ENCODE results near the gene TK2. TPM values are rescaled to one million over a fixed set of nuclear protein-coding genes. Genes with fewer than 3 reads are reported as not detected.

TK2 gene
- total RNA-seq, 1 experiment from 2014 or later: 23.6 TPM

GRCh38 chr16:66481081-66481942, 68.6 kb downstream of the TK2 start:
- no peak for DNase-seq (ENCODE audit: low read depth, low spot score)
- in situ Hi-C loops (cut with HindIII; ENCODE audit: low pct_unique_long_range_greater_than_20kb, low sequenced_read_pairs): no loop called here

- in situ Hi-C loops (cut with HindIII; ENCODE audit: low pct_unique_long_range_greater_than_20kb, low sequenced_read_pairs): no loop called here
- no peak for DNase-seq (ENCODE audit: low read depth, low spot score)
Measured at GRCh38 chr16:66480265-66481080, 69.4 kb downstream of the TK2 start.

- in situ Hi-C loops (cut with HindIII; ENCODE audit: low pct_unique_long_range_greater_than_20kb, low sequenced_read_pairs): no loop called here
Measured at GRCh38 chr16:66479661-66480264, 70.2 kb downstream of the TK2 start.

GRCh38 chr16:66478733-66479511, 71.0 kb downstream of the TK2 start:
- in situ Hi-C loops (cut with HindIII; ENCODE audit: low pct_unique_long_range_greater_than_20kb, low sequenced_read_pairs): no loop called here
- peak; percentile 80 for DNase-seq (ENCODE audit: low read depth, low spot score)

More at GRCh38 chr16:66479661-66480264, 70.2 kb downstream of the TK2 start:
- DNase-seq (ENCODE audit: low read depth, low spot score): no peak

DNA sequence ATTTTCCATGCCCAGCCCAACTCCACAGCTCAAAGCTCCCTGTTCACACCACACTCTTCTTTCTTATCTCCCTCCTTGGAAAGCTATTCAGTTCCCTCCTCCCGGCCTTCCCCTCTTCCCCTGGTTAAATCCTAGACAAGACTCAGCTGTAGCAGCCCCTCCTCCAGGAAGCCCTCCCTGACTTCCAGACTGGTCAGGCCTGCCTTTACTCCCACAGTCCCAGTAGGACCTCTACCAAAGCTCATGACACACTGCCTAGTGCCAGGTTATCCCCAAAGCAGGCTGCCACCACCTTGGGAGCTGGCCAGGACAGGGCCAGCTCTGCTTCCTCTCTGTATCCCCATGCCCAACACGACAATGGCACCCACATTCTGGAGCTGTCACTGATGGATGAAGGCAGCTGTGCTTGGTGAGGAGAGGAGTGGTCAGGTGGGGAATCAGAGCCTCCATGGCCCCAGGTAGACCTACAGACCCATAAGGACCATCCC, 72.8 kb downstream of the TK2 start:
- DNase-seq (ENCODE audit: low read depth, low spot score): no peak
- in situ Hi-C loops (cut with HindIII; ENCODE audit: low pct_unique_long_range_greater_than_20kb, low sequenced_read_pairs): no loop called here

GRCh38 chr16:66476328-66477027, 73.4 kb downstream of the TK2 start:
- peak; percentile 43 for DNase-seq (ENCODE audit: low read depth, low spot score)
- in situ Hi-C loops (cut with HindIII; ENCODE audit: low pct_unique_long_range_greater_than_20kb, low sequenced_read_pairs): no loop called here

GRCh38 chr16:66475232-66475631, 74.7 kb downstream of the TK2 start:
- DNase-seq (ENCODE audit: low read depth, low spot score): no peak
- in situ Hi-C loops (cut with HindIII; ENCODE audit: low pct_unique_long_range_greater_than_20kb, low sequenced_read_pairs): no loop called here

DNA sequence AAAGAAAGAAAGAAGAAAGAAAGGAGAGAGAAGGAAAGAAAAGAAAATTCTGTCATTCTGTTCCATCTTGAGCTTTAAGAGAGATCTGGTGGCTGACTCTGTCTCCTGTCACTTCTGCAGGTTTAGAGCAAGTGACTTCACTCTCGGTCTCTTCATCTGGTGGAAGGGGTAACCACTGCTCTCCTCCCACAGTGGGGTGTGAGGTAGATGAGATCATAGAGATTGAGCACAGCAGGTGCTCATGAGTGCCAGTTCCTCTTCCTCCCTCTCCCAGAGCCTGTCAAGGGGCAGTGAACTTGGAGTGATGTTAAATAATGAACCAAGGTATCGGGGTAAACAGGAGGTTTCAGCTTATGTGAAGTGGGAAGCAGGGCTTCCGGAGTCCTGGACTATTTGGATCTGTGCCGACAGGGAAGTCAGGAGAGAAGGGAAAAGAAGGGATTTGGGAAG, 75.1 kb downstream of the TK2 start:
- DNase-seq (ENCODE audit: low read depth, low spot score): no peak
- in situ Hi-C loops (cut with HindIII; ENCODE audit: low pct_unique_long_range_greater_than_20kb, low sequenced_read_pairs): no loop called here

DNA sequence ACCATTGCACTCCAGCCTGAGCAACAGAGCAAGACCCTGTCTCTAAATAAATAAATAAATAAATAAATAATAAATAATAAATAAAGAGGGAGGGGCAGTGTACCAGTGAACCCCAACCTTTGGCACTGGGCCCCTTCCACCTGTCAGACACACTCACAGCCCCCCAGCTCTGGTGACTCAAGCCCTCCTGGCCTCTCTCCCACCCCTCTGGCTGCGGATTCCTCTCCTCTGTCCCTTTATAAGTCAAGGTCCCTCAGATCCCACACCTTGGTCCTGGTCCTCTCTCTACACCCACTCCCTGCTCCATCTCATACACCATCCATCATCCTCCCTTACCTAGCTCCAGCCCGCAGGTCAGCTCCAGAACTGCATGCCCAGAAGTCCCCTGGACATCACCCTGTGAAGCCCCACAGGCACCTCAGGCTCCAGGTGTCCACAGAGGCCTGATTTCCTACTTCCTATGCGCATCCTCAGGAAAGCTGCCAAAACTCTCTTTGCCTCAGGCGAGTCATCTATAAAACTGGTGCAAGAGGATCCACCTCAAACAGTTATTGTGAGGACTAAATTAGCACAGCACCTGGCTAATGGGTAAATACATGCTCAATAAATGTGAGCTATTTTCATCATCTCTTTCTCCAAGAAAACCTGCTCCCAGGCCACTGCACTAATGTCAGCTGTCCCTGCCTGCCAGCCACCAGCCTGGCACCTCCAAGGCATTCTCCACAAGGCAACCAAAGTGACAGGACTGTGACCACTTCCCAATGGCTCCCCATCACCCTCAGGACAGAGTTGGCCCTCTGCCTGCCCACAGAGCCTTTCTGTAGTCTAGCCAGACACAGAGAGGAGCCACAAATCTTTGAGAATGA, 76.0 kb downstream of the TK2 start:
- in situ Hi-C loops (cut with HindIII; ENCODE audit: low pct_unique_long_range_greater_than_20kb, low sequenced_read_pairs): no loop called here
- no peak for DNase-seq (ENCODE audit: low read depth, low spot score)

DNA sequence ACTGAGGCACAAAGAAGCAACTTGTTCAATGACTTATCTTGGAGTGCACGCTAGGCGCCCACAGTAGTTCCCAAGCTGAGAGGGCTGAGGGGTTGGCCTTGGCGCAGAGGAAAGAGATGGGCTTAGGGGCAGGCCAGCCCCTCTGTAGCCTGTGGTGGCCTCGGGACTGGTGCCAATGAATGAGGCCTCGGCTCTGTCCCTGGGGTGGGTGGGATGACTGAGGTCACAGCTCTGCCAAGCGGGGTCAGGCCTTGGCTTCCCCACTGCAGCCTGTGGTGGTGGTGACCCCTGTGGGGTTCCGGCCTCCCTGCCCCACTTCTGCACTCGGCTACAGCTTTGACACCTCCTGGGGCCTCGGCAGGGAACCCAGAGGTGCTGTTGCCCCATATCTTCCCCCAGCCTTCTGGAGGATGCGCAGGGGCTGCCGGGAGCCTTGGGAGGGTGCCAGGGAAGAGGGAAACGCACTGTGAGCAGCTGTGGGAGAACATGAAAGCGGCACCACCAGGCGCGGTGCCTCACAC, 76.8 kb downstream of the TK2 start:
- DNase-seq (ENCODE audit: low read depth, low spot score): no peak
- in situ Hi-C loops (cut with HindIII; ENCODE audit: low pct_unique_long_range_greater_than_20kb, low sequenced_read_pairs): no loop called here

DNA sequence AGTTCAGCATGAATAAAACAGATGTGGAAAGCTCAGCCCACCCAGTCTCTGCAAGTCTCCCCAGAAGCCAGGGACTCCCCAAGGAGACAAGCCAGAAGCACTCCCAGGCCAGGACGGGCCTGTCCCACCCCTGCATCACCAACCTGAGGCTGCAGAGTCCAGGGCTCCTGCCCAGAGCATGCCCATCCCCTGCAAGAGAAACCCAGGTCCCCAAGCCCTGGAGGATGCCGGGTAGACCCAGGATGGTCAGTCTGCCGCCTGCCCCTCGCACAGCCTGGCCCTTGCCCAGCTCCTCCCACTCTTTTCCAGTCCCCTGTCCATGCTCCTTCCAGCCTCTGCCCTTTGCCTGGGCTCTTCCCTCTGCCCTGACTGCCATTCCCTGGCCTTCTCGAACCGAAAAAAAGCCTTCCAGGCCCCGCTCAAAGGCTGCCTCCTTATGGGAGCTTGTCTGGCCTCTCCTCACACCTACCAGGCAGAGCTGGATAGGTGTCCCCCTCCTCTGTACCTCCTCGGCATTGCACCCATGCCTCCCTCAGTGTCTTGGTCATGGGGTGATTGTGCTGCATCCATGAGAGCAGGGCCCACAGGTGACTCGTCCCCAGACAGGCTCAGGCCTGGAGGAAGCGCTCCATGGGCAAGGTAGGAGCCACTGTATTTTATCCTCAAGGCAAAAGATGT, 78.1 kb downstream of the TK2 start:
- in situ Hi-C loops (cut with HindIII; ENCODE audit: low pct_unique_long_range_greater_than_20kb, low sequenced_read_pairs): no loop called here
- DNase-seq (ENCODE audit: low read depth, low spot score): no peak

DNA sequence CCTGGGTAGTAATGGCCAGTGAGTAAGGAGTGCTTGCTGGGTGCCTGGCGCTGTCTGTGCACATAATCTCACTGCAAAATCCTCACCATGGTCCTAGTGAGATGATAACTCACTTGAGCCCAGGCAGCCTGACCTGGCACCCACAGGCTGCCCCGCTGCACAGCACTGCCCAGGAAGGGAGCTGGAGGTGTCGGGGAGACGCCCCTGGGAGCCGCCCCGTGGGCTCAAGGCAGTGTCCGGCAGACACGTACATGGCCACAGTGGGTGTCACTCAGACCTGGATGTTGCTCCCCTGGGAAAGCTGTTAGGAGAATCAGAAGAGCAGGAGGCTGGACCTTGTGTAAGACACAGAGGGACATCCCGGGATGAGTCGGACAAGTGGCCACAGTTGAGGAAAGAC, 78.7 kb downstream of the TK2 start:
- in situ Hi-C loops (cut with HindIII; ENCODE audit: low pct_unique_long_range_greater_than_20kb, low sequenced_read_pairs): no loop called here
- DNase-seq (ENCODE audit: low read depth, low spot score): no peak

DNA sequence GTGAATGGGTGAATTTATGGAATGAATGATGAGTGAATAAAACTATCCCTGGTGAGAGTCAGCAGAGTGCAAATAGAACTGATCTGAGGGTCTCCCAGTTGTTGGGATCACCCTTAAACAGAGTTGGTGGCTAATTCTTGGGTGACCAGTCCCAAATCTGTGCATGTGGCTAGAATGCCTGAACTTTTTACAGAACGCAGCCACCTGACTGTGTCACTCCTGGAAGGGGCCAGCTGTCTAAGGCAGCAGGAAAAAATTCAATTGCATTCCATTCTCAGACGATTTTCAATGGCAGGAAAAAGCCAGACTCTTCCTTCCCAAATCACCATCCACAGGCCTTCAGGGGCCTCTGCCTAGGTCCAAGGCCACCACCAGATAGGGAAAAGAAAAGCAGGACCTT, 79.4 kb downstream of the TK2 start:
- in situ Hi-C loops (cut with HindIII; ENCODE audit: low pct_unique_long_range_greater_than_20kb, low sequenced_read_pairs): no loop called here
- DNase-seq (ENCODE audit: low read depth, low spot score): no peak

DNA sequence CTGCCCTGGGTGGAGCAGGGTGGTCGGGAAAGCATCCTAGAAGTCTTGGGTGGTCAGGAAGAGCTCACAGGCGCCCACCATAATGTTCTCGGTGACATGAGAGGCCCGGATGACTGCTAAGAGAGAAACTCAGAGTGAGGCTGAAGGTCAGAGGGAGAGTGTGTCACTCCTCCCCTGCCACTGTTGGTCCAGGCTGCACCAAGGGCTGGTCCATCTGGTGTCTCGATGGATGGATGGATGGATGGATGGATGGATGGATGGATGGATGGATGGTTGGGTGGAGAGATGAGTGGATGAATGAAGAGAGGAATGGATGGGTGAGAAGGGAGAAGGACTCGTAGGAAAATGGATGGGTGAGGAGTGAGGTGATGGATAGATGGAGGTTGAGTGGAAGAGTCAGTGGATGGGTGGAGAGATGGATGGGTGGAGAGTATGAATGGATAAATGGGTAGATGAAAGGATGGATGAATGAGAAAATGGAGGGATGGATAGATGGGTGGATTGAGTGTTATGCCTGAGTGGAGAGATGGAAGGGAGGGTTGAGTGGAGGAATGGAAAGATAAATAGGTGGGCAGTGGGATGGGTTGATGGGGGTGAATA, 79.9 kb downstream of the TK2 start:
- in situ Hi-C loops (cut with HindIII; ENCODE audit: low pct_unique_long_range_greater_than_20kb, low sequenced_read_pairs): no loop called here

DNA sequence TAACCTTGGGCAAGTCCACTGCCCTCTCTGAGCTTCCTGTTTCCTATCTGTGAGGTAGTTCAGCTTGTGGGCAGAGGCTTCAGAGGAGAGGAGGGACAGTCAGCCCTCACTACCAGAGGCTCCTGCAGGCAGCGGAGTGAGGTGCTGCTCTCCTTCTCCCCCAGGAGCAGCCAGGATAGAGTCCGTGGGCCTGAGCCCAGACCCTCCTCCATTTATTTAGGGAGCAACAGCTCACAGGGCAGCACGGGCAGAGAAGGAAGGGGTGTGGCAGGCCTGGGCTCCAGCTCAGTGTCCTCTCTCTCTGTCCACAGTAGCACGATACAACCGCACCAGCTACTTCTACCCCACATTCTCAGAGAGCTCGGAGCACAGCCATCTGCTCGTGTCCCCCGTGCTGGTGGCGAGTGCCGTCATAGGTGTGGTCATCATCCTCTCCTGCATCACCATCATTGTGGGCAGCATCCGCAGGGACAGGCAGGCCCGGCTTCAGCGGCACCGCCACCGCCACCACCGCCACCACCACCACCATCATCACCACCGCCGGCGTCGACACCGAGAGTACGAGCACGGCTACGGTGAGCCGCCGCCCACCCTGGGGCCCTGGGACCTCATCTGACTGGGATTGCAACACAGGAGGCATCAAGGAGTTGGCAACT, 80.5 kb downstream of the TK2 start:
- DNase-seq (ENCODE audit: low read depth, low spot score): no peak
- in situ Hi-C loops (cut with HindIII; ENCODE audit: low pct_unique_long_range_greater_than_20kb, low sequenced_read_pairs): no loop called here

More for the DNA sequence above, 79.9 kb downstream of the TK2 start:
- no peak for DNase-seq (ENCODE audit: low read depth, low spot score)

Data from SK-MEL-5 (cell line).